Gastroesophageal sphincter (tissue), 4 donors: Measurements from ENCODE around the gene S100B. TPM values are rescaled to one million over a fixed set of nuclear protein-coding genes. Genes with fewer than 3 reads are reported as not detected.
A peak's percentile ranks its signal among the peaks of the same experiment; 100 is the strongest.

Source experiments
- ATAC-seq: fragments of 150-250 bp; one replicate; pipeline ENCODE4 v1.9.1; 2016; ENCODE audit warnings: mild to moderate bottlenecking, moderate library complexity
- H3K27ac ChIP-seq, 4 donors: fragments of 200-600 bp; sonication (generic) in 3 of 4; 1 replicate in 3 of 4; 2 replicates in 1 of 4; pipeline ENCODE4 v1.5.1; 2016 to 2019
- H3K27me3 ChIP-seq: fragments of 200-600 bp; sonication (generic); one replicate; pipeline ENCODE4 v1.5.1; 2019
- H3K36me3 ChIP-seq, 2 donors: fragments of 200-600 bp; sonication (generic); one replicate each; pipeline ENCODE4 v1.5.1; 2019; ENCODE audit warnings: control low read depth in 1 of 2
- H3K4me1 ChIP-seq, 3 donors: fragments of 200-600 bp; sonication (generic); 1 replicate in 2 of 3; 2 replicates in 1 of 3; pipeline ENCODE4 v1.5.1; 2016 to 2019; ENCODE audit warnings: control low read depth in 2 of 3
- H3K4me3 ChIP-seq, 2 donors: fragments of 200-600 bp; sonication (generic); one replicate each; pipeline ENCODE4 v1.5.1; 2019; ENCODE audit warnings: mild to moderate bottlenecking in 1 of 2, moderate library complexity in 1 of 2
- H3K9me3 ChIP-seq, 3 donors: fragments of 200-600 bp; sonication (generic); one replicate each; pipeline ENCODE4 v1.5.1; 2017 to 2019; ENCODE audit warnings: control low read depth in 2 of 3
- CTCF ChIP-seq, 4 experiments: fragments of 200-600 bp in 2 of 4; fragments of 450-650 bp in 2 of 4; sonication (generic) in 1 of 4; IDR thresholded peaks; one replicate each; pipeline ENCODE4 v1.5.1; 2017 to 2019; ENCODE audit warnings: antibody characterized with exemption in 4 of 4, mild to moderate bottlenecking in 2 of 4, moderate library complexity in 2 of 4
- EP300 ChIP-seq: sonication (generic); formaldehyde crosslinking; IDR thresholded peaks from one replicate; pipeline ENCODE4 v1.6.1; 2017; ENCODE audit warnings: antibody characterized with exemption, mild to moderate bottlenecking
- POLR2A ChIP-seq, 2 donors: fragments of 450-650 bp; IDR thresholded peaks; one replicate each; pipeline ENCODE4 v1.6.1; 2017; ENCODE audit warnings: antibody characterized with exemption in 2 of 2, mild to moderate bottlenecking in 2 of 2, moderate library complexity in 1 of 2
- POLR2AphosphoS5 ChIP-seq: sonication (generic); formaldehyde crosslinking; IDR thresholded peaks from one replicate; pipeline ENCODE4 v1.6.1; 2017; ENCODE audit warnings: antibody characterized with exemption
- WGBS, 2 donors: methylation state at CpG; one replicate each; pipeline ENCODE4 v1.1.5; 2018; ENCODE audit warnings: low coverage in 1 of 2; 5-methylcytosine and 5-hydroxymethylcytosine counted together
- total RNA-seq, 4 donors: library from RNA; depleted of rRNA; stranded (reverse); fragments of >200 nt; gene quantifications; one replicate each; pipeline ENCODE4 v1.1.0, GENCODE V29; 2016

Gene S100B
- 10 to 100 TPM; 22.6 to 31.6 (median 27.7) TPM for total RNA-seq

DNA sequence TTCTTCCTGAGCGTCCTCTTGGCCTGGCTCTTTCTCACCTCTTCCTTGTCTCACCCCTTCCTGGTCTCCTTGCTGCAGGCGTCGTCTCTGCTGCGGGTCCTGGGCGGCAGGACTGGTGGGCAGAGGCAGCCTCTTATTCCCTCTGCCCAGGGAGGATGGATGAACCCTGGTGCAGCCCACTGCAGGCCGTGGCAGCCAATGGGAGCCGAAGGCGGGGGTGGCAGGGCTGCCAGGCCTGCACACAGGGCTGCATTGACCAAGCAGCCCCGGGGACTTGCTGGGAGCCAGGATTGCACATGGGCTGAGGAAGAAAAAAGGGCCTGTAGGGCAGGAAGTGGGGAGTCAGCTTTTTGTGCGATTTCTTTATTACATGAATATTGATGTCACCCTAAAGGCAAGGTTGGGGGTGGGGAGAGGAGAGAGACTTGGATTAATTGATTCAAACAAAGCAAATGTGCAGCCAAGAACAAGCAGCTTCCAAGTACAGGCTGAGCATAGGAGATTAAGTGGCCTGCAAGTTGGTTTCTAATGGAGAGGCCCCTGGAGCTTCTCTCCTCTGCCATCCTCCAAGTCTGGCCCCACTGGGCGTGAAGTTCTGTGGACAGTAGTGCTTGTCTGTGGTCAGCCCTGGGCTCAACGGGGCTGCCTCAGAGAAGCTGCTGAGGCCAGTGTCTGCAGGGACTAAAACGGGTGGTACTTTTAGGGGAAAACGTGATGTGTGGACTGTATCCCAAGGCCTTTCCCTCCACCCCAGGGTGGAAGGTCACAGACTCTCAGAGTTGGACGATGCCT lies at the start of gene S100B:
Gene S100B, minus strand, starts transcription at position 108 of the 792 bp plus-strand sequence. CDS start 2,667 bp downstream, outside the sequence.
- H3K4me3 ChIP-seq, result peak within 1 kb of the TSS in 1 of 2 donors; percentile 22
- H3K4me1 ChIP-seq, result peaks cover 0 to 16% (median 0%) of the 10 kb centered on the region in 3 donors
- H3K9me3 ChIP-seq, result peaks cover 0 to 3% (median 0%) of the 10 kb centered on the region in 3 donors
- peak; percentile 75 for ATAC-seq
- no peaks in the 10 kb centered on the region for H3K36me3 ChIP-seq
- H3K27me3 ChIP-seq, result no peaks in the 10 kb centered on the region
- TF ChIP-seq POLR2A (IDR thresholded peaks at IDR 0.05), result peak; percentile 26 to 41
- no peak for TF ChIP-seq EP300
- TF ChIP-seq POLR2AphosphoS5, result peak; percentile 71
- TF ChIP-seq CTCF (IDR thresholded peaks at IDR 0.05), result no peak
- H3K27ac ChIP-seq, result peak within 1 kb of the TSS in 3 of 4 donors; percentile 50 to 57 (median 52)
- 47 to 52% methylated on average over 3 to 5 of the region's 15 CpGs for WGBS, 2 donors

GRCh38 chr21:46651121-46651520 lies 46.2 kb upstream of the S100B start:
- H3K27ac ChIP-seq, result no peak overlapping the region
- no peak for ATAC-seq
- TF ChIP-seq CTCF (IDR thresholded peaks at IDR 0.05), result no peak
- no peak for TF ChIP-seq POLR2A (IDR thresholded peaks at IDR 0.05)
- no peak for TF ChIP-seq POLR2AphosphoS5
- no peak for TF ChIP-seq EP300
- H3K9me3 ChIP-seq, result peaks cover 0 to 8% (median 0%) of the 10 kb centered on the region in 3 donors
- H3K4me1 ChIP-seq, result no peaks in the 10 kb centered on the region
- 90% methylated on average over 2 of the region's 7 CpGs; no CpG with 5 or more reads in 1 of the 2 donors for WGBS, 2 donors
- H3K36me3 ChIP-seq, result peaks cover 0 to 98% of the 10 kb centered on the region in 2 donors
- no peaks in the 10 kb centered on the region for H3K27me3 ChIP-seq
- no peak overlapping the region for H3K4me3 ChIP-seq

DNA sequence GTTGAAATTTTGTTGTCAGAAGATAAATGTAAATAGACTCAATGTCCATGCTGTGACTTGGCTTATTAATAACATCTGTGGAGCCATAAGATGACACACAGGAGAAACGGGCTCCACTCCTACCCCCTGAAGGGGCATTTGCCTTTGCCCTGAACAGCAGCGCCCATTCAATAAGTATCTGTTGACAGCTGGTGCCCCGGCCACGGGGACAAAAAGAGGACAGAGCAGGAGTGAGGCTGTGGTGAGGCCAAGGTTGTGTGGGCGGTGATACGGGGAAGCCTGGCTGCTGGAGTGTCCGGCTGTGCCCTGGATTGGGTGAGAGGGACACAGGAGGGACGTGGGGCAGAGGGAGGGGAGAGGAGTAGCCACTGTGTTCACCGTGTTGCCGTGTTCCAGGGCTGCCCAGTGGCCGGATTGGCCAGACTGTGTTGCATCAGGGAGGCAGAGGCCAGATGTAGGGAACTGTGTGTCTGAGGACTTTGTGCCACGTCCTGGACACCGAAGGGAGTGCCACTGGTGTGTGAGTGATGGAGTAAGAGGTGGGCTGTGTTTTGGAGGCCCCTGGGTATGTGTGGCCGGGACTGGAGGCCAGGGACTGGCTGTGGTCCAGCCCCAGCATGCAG lies 45.7 kb upstream of the S100B start:
- TF ChIP-seq CTCF (IDR thresholded peaks at IDR 0.05) (no peak), POLR2AphosphoS5 (no peak), EP300 (no peak), POLR2A (IDR thresholded peaks at IDR 0.05) (no peak)
- Histone ChIP-seq H3K36me3 (peaks cover 0 to 98% of the 10 kb centered on the region in 2 donors), H3K9me3 (peaks cover 0 to 8% (median 0%) of the 10 kb centered on the region in 3 donors), H3K4me1 (no peaks in the 10 kb centered on the region), H3K4me3 (no peak overlapping the region), H3K27ac (no peak overlapping the region), H3K27me3 (no peaks in the 10 kb centered on the region)
- 84 to 100% methylated on average over 5 to 13 of the region's 14 CpGs for WGBS, 2 donors
- ATAC-seq, result no peak

DNA sequence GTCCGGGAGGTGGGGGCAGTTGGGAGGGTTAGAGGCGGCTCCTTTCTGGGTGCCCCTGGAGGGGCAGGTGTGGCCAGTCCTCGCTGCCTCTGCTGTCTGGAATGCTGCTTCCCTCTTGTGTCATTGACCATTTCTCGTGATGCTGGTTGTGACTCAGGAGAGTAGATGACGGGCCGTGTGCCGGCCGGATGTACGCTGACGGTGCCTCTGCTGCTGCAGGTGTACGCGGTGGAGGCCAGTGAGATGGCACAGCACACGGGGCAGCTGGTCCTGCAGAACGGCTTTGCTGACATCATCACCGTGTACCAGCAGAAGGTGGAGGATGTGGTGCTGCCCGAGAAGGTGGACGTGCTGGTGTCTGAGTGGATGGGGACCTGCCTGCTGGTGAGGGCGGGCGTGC lies 44.5 kb upstream of the S100B start:
- no peak for ATAC-seq
- H3K27me3 ChIP-seq, result no peaks in the 10 kb centered on the region
- H3K27ac ChIP-seq, result no peak overlapping the region
- TF ChIP-seq POLR2A (IDR thresholded peaks at IDR 0.05) (no peak), CTCF (IDR thresholded peaks at IDR 0.05) (no peak), POLR2AphosphoS5 (no peak), EP300 (no peak)
- H3K4me1 ChIP-seq, result no peaks in the 10 kb centered on the region
- H3K9me3 ChIP-seq, result no peaks in the 10 kb centered on the region
- WGBS, 2 donors, result 60 to 87% methylated on average over 1 to 4 of the region's 19 CpGs
- H3K4me3 ChIP-seq, result no peak overlapping the region
- peaks cover 0 to 98% of the 10 kb centered on the region in 2 donors for H3K36me3 ChIP-seq
